GM12864 (cell line): ENCODE data around the gene CCT8.

Source experiments
- DNase-seq: peaks from one replicate; pipeline ENCODE4 v3.0.0-alpha.2; 2011; ENCODE audit warnings: low read depth
- H3K4me3 ChIP-seq: 2 replicates; pipeline ENCODE4 v1.5.1; 2011; ENCODE audit warnings: mild to moderate bottlenecking, low read depth, low read length, control low read depth
- TF ChIP-seq, protein P1 (sequence below): IDR thresholded peaks from 2 replicates; pipeline ENCODE4 v1.5.1; 2011; ENCODE audit warnings: low read depth, mild to moderate bottlenecking, moderate library complexity, low read length, control low read depth, inconsistent platforms; ENCODE audit errors: missing control alignments

CCT8 gene

GRCh38 chr21:29056538-29057050 lies 16.9 kb downstream of the CCT8 start:
- TF ChIP-seq, protein P1, sequence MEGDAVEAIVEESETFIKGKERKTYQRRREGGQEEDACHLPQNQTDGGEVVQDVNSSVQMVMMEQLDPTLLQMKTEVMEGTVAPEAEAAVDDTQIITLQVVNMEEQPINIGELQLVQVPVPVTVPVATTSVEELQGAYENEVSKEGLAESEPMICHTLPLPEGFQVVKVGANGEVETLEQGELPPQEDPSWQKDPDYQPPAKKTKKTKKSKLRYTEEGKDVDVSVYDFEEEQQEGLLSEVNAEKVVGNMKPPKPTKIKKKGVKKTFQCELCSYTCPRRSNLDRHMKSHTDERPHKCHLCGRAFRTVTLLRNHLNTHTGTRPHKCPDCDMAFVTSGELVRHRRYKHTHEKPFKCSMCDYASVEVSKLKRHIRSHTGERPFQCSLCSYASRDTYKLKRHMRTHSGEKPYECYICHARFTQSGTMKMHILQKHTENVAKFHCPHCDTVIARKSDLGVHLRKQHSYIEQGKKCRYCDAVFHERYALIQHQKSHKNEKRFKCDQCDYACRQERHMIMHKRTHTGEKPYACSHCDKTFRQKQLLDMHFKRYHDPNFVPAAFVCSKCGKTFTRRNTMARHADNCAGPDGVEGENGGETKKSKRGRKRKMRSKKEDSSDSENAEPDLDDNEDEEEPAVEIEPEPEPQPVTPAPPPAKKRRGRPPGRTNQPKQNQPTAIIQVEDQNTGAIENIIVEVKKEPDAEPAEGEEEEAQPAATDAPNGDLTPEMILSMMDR, result no peak
- no peak overlapping the region for H3K4me3 ChIP-seq
- DNase-seq, result no peak

DNA sequence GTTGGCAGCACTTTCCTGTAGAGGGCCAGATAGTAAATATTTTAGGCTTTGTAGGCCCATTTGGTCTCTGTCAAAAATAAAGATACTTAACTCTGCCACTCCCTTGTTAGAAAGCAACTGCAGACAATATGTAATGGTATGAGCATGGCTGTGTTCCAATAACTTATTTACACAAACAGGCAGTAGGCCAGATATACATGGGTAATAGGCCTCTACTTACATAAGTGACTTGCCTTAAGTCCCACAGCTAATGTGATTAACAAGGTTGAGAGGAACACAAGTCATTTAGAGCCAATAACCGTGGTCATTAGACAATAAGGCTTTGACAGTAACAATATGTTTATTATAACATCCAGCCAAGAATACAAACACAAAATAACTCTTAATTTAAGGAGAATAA lies 17.4 kb downstream of the CCT8 start:
- H3K4me3 ChIP-seq, result no peak overlapping the region
- no peak for DNase-seq
- TF ChIP-seq, protein P1, result no peak

DNA sequence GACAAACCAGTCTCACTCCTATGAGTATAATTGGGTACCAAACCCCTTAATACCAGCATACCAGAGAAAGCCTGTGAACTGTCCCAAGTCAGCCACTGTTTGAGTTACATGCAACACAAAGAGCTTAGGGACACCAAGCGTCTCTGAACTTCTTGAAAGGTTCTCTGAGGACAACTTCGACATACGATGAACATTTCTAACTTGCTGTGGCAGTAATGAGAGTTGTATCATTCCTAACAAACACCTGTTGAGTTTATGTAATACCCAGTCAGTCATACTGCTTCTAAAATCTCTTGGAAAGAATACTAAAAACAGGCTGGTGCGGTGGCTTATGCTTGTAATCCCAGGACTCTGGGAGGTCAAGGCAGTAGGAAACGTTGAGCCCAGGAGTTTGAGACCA lies 18.4 kb downstream of the CCT8 start:
- DNase-seq, result no peak
- TF ChIP-seq, protein P1, result no peak
- no peak overlapping the region for H3K4me3 ChIP-seq

- DNase-seq, result no peak
- H3K4me3 ChIP-seq, result no peak overlapping the region
- TF ChIP-seq, protein P1, result no peak
These were observed 19.8 kb downstream of the CCT8 start for GRCh38 chr21:29053656-29054055.

DNA sequence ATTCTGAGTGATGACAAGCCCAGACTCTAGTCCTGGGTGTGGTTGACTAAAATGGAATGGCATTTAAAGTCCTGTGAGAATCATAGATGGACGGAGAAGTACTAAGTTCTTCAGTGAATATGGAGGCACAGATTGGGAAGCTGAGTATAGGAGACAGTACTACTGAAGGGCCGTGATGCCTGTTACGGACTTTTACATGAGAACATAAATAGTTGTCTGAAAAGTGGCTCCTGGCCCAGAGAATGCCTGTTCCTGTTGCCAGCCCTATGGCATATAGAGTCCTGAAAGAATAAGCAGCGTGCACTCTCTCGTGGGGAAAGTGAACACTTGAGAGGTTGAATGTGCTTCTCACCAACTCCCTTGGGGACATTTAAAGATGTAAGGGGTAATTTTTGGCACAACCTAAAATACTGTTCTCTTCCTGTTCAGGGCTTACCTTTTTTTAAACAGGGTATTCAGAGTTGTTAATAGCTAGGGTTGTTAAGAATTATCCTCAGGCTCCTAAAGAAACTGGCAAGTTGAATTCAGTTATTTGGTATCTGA lies 20.4 kb downstream of the CCT8 start:
- no peak for DNase-seq
- TF ChIP-seq, protein P1, result no peak
- H3K4me3 ChIP-seq, result no peak overlapping the region

DNA sequence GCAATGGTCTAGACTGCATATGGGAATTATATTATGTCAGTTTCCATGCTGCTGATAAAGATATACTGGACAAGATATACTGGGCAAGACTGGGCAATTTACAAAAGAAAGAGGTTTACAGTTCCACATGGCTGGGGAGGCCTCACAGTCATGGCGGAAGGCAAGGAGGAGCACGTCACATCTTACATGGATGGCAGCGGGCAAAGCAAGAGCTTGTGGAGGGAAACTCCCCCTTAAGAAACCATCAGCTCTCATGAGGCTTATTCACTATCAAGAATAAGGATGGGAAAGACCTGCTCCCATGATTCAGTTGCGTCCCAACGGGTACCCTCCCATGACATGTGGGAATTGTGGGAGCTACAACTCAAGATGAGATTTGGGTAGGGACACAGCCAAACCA lies 21.2 kb downstream of the CCT8 start:
- TF ChIP-seq, protein P1, result no peak
- no peak for DNase-seq
- no peak overlapping the region for H3K4me3 ChIP-seq

GRCh38 chr21:29034678-29035077 lies 38.8 kb downstream of the CCT8 start:
- H3K4me3 ChIP-seq, result no peak overlapping the region
- no peak for DNase-seq
- TF ChIP-seq, protein P1, result no peak
